T-helper 2 cell treated with Interferon-gamma antibody and Interleukin-4, amounts not matched to agents 5 μg/mL and 100 μg/mL, for 36 hours (primary cell): ENCODE results near the gene PKNOX1.
"Not testable (repeated sequence)": the region's sequence is repeated elsewhere in the genome, so short reads cannot be mapped to it uniquely, and the experiment has no call there.

Source experiments
- DNase-seq: peaks from one replicate; pipeline ENCODE4 v3.0.0; 2021; ENCODE audit warnings: low spot score
- H3K27ac Mint-ChIP-seq: one replicate; pipeline ENCODE4 v1.8.0; 2021; ENCODE audit warnings: mild to moderate bottlenecking, mixed read lengths
- H3K27me3 Mint-ChIP-seq: one replicate; pipeline ENCODE4 v1.8.0; 2021; ENCODE audit warnings: low read depth, mixed read lengths
- H3K36me3 Mint-ChIP-seq: one replicate; pipeline ENCODE4 v1.8.0; 2021; ENCODE audit warnings: low read depth, mixed read lengths
- H3K4me1 Mint-ChIP-seq: one replicate; pipeline ENCODE4 v1.8.0; 2021; ENCODE audit warnings: low read depth, mixed read lengths
- H3K4me3 Mint-ChIP-seq: one replicate; pipeline ENCODE4 v1.8.0; 2022; ENCODE audit warnings: mild to moderate bottlenecking, moderate library complexity, mixed read lengths
- H3K9me3 Mint-ChIP-seq: one replicate; pipeline ENCODE4 v1.8.0; 2021; ENCODE audit warnings: mixed read lengths

The PKNOX1 gene

DNA sequence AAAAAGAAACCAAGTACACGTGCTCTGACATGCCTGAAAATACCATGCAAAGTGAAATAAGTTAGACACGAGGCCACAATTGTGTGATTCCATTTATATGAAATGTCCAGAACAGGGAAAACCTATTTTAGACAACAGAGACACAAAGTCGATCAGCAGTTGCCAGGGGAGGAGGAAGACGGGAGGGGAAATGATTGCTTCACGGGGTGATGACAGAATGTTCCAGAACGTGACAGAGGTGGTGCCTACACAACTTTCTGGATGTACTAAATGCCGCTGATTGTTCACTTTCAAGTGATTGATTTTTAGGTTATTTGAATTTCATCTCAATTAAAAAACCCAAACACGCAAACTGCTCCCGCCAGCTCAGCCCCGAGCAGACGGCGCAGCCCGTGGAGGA is 78.8 kb downstream of the PKNOX1 start:
- not testable (repeated sequence) for H3K9me3 Mint-ChIP-seq, H3K4me1 Mint-ChIP-seq, DNase-seq, H3K4me3 Mint-ChIP-seq, H3K27me3 Mint-ChIP-seq, H3K27ac Mint-ChIP-seq, H3K36me3 Mint-ChIP-seq

DNA sequence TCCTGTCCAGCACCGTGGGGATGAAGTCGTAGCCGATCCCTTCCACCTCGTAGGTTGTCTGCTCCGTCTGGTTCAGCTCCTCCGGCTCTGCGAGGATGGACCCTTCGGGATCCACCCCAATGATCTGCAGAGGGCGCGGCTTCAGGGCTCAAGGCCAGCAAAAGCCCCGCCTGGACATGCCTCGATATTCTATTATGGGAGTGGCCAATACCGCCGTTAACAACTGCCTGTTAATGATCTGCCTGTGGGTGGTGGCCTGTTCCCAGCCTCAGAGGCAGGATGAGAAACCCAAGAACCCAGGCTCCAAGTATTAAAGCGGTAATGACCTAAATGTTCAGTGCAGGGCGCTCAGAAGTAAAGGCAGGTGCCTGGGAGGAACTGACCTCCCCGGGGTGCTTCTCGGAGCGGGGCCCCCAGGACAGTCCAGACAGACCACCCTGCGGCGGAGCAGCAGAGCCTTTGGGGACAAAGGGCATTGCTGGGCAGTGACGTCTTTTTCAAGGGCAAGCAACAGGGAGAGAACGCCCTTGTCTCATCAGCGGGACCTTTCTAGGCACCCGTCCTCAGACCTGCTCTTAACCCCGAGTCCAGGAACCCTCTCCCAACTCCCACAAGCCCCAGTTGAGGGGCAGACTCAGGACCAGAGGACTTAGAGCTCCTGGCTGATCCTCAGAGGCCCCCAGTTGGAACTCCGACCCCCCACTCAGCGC is 88.7 kb downstream of the PKNOX1 start:
- not testable (repeated sequence) for H3K9me3 Mint-ChIP-seq, H3K4me1 Mint-ChIP-seq, H3K27me3 Mint-ChIP-seq, DNase-seq, H3K36me3 Mint-ChIP-seq, H3K27ac Mint-ChIP-seq, H3K4me3 Mint-ChIP-seq

DNA sequence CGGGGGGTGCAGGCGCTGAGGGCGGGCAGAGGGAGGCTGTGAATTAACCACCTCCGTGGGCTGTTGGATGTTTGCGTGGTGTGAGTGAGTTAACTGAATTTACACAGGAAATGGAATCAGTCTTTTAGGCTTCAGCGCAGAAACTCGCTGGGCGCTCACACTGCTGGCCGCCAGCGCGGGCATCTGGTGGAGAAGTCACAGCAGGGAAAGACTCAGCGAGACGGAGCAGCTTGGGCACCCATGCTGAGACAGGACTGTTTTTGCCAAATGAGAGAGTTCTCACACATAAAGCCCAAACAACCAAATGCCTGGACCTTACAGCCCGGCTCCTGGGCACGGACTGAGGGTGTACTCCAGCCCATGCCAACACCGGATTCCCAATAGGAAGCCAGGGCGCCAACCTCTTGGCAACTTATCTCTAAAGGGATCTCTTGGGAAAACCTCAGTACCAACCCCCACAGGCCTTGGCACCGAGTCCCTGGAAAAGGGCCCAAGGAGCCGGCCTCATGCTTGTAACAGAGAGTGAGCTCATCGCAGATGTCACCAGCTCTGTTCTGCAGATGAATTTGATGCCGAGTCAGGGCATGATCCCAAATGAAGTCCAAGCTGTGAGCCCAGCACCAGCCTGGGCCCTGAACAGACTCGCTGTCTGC is 90.0 kb downstream of the PKNOX1 start:
- H3K36me3 Mint-ChIP-seq, H3K27me3 Mint-ChIP-seq, H3K9me3 Mint-ChIP-seq, DNase-seq, H3K4me1 Mint-ChIP-seq, H3K4me3 Mint-ChIP-seq, H3K27ac Mint-ChIP-seq: not testable (repeated sequence)

DNA sequence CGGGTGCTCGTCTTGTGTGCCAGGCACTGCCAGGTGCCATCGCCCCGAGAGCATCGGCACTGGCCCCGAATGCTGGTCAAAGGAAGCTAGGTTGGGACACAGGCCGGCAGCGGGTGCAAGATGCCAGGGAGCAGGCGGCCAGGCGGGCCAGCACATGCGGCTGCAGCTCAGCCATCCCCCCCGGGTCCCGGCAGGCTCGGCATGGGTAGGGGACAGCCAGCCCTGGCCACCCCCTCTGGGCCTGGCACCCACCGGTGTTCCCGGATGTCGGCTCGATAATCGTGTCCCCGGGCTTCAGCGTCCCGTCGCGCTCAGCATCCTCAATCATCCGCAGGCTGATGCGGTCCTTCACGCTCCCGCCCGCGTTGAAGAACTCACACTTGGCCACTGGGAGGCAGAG is 91.6 kb downstream of the PKNOX1 start:
- not testable (repeated sequence) for H3K27ac Mint-ChIP-seq, H3K27me3 Mint-ChIP-seq

GRCh38 chr21:43066690-43067089 is 92.3 kb downstream of the PKNOX1 start:
- H3K36me3 Mint-ChIP-seq, H3K4me3 Mint-ChIP-seq, DNase-seq, H3K9me3 Mint-ChIP-seq, H3K27ac Mint-ChIP-seq, H3K4me1 Mint-ChIP-seq, H3K27me3 Mint-ChIP-seq: not testable (repeated sequence)

More for the DNA sequence above, 91.6 kb downstream of the PKNOX1 start:
- H3K4me3 Mint-ChIP-seq, H3K4me1 Mint-ChIP-seq, H3K36me3 Mint-ChIP-seq, H3K9me3 Mint-ChIP-seq, DNase-seq: not testable (repeated sequence)

DNA sequence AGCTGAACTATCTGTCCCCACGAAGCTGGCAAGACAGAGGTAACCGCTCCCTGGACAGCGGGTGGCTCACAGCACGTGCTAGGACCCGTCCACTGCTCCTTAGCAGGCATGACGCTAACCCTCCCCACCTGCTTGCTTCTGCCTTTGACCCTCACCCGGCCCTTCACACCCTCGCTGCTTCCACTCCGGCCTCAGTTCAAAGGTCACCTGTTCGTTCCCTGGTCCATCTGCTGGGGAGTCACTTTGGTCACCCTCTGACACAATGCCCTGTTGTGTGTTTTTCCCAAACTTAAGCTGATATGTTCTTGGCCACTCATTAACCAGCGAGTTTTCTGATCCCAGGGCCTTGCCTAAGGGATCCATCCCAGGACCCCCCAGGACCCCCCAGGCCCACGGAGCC is 93.7 kb downstream of the PKNOX1 start:
- not testable (repeated sequence) for H3K36me3 Mint-ChIP-seq, H3K27ac Mint-ChIP-seq, H3K9me3 Mint-ChIP-seq, H3K4me1 Mint-ChIP-seq, H3K4me3 Mint-ChIP-seq, DNase-seq, H3K27me3 Mint-ChIP-seq

DNA sequence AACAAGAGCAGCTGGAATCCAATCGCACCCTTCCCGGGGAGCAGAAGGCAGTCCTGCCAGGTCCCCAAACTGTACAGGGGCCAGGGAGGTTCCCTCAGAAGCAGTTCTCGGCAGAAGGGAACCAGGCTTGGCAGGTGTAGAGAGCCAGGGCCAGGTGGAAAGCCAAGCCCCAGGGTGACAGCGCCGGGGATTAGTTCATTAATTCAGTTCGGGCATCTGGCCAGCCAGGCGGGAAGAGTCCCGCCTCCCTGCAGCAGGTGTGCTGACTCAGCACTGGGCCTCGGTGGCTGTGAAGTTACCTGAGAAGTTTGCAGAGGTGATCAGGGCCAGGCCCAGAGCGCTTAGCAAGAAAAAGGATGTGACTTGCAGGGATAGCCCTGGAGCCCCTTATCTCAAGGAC is 95.3 kb downstream of the PKNOX1 start:
- not testable (repeated sequence) for DNase-seq, H3K27ac Mint-ChIP-seq, H3K27me3 Mint-ChIP-seq, H3K4me3 Mint-ChIP-seq, H3K4me1 Mint-ChIP-seq, H3K9me3 Mint-ChIP-seq, H3K36me3 Mint-ChIP-seq

- H3K27ac Mint-ChIP-seq, H3K4me3 Mint-ChIP-seq, H3K4me1 Mint-ChIP-seq, H3K27me3 Mint-ChIP-seq, DNase-seq, H3K9me3 Mint-ChIP-seq, H3K36me3 Mint-ChIP-seq: not testable (repeated sequence)
These were observed 98.4 kb downstream of the PKNOX1 start for GRCh38 chr21:43072742-43073141.

GRCh38 chr21:43074401-43075169 is 100.2 kb downstream of the PKNOX1 start:
- H3K27me3 Mint-ChIP-seq, DNase-seq, H3K4me1 Mint-ChIP-seq, H3K4me3 Mint-ChIP-seq, H3K27ac Mint-ChIP-seq, H3K9me3 Mint-ChIP-seq, H3K36me3 Mint-ChIP-seq: not testable (repeated sequence)

DNA sequence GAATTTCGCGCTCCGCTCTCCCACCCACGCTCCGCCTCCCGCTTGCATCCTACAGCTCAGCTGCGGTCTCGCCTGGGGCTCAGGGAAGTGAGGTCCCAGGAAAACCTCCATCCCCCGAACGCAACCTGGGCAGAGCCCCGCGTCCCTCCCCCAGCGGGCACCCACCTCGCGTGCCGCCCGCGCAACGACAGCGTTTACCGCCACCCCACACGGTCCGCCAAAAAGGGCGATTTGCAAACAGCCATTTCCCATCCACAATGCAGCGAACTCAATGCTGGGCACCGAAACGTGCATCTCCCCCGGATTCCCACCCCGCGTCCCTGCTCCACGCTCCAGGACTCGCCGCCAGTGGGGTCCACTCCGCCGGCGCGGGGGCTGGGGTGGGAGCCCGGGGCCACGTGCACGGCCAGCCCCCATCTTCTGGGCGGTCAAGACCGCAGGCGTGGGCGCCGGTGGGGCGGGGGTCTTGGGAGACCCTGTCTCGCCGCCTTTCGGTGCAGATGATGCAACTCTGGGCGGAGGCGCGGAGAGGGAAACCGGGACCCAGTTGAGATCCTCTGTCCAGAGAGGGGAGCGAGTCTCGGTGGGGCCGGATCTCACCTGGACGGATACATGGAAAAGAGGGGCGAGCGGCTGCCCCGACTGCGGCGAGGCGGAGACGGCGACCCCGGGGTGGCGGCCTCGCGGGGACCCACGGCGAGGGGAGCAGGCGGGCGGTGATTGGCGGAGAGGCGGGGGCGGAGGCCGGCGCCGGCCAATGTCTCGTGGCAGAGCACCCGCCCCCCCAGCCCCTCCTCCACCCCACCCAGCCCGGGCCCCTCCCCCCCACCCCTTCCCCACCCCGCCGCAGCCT is 101.0 kb downstream of the PKNOX1 start, which contains the start of gene CBS:
TSS of gene CBS (minus strand) at position 666 of the 853 bp plus-strand sequence. CDS start 3,642 bp downstream, outside the sequence.
- DNase-seq, H3K4me3 Mint-ChIP-seq, H3K9me3 Mint-ChIP-seq, H3K27me3 Mint-ChIP-seq, H3K4me1 Mint-ChIP-seq, H3K36me3 Mint-ChIP-seq, H3K27ac Mint-ChIP-seq: not testable (repeated sequence)

DNA sequence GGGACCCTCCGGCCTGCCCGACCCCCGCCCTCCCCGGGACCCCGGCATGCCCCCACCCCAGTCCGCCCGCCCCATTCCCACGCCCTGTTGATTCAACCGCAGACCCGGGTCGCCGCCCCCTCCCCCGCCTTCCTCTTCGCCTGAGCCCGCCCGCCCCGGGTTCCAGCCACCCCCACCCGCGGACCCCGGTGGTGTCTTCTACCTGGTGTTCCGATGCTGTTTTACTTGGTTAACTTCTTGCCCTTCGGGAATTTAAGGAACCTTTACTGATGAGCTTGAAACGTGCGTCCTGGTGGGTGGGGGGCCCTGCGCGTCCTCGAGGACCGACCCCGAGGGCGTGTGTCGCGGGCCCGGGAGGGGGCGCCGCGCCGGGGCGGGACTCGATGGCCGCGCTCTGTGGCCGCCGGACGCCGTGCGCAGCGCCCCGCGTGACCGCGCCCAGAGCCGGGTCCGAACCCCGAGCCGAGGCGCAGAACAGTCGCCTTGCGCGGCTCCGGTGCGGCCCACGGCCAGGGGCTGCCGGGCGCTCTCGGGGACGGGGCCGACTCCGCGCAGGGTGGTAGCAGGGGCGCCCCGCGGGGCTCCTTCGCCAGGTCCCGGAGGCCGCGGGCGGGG is 101.8 kb downstream of the PKNOX1 start:
- not testable (repeated sequence) for DNase-seq, H3K9me3 Mint-ChIP-seq, H3K4me3 Mint-ChIP-seq, H3K36me3 Mint-ChIP-seq, H3K27ac Mint-ChIP-seq, H3K4me1 Mint-ChIP-seq, H3K27me3 Mint-ChIP-seq

DNA sequence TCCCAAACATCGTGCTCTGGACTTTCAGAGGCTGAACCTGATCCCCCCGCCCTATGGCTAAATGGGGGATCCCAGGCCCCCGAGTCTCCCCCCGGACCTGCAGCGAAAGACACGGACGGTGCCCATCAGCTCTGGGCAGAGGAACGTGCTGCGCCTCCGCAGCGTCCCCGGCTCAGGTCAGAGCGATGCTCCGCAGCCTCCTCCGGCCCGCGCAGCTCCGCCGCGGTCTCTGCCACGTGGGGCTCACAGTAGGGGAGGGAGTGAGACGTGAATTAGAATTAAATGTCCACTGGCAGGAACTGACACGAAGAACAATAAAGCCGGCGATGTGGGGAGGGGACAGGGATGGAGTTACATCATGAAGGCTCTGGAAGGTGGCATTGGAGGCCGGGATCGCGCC is 102.3 kb downstream of the PKNOX1 start:
- not testable (repeated sequence) for H3K27me3 Mint-ChIP-seq, DNase-seq, H3K9me3 Mint-ChIP-seq, H3K4me1 Mint-ChIP-seq, H3K36me3 Mint-ChIP-seq, H3K27ac Mint-ChIP-seq, H3K4me3 Mint-ChIP-seq

- H3K27me3 Mint-ChIP-seq, DNase-seq, H3K4me3 Mint-ChIP-seq, H3K4me1 Mint-ChIP-seq, H3K27ac Mint-ChIP-seq, H3K9me3 Mint-ChIP-seq, H3K36me3 Mint-ChIP-seq: not testable (repeated sequence)
These were observed 108.4 kb downstream of the PKNOX1 start for GRCh38 chr21:43082587-43083300.
